HepG2 (cell line): ENCODE measurements around the gene ZNF277. TPM values are rescaled to one million over a fixed set of nuclear protein-coding genes. Genes with fewer than 3 reads are reported as not detected.

Experiments
- CHD2 ChIP-seq: IDR thresholded peaks from 2 replicates; pipeline ENCODE4 v1.6.1; 2011; ENCODE audit warnings: low read depth, low read length, improper control_type of control experiment
- GATAD2A ChIP-seq: IDR thresholded peaks from 2 replicates; pipeline ENCODE4 v1.6.1; 2016
- HMG20B ChIP-seq: conservative IDR thresholded peaks from 2 replicates; pipeline ENCODE4 v1.6.1; 2016; ENCODE audit warnings: missing genetic modification reagents, missing compliant biosample characterization
- LCORL ChIP-seq, 2 experiments: fragments of 450-650 bp in 1 of 2; sonication (generic) in 1 of 2; formaldehyde crosslinking in 1 of 2; IDR thresholded peaks; 2 replicates each; pipeline versions ENCODE4 v1.5.0 to v1.6.1; 2017 to 2020; ENCODE audit warnings: antibody characterized with exemption in 1 of 2, missing genetic modification reagents in 1 of 2
- MAX ChIP-seq: IDR thresholded peaks from 2 replicates; pipeline ENCODE4 v1.6.1; 2012; ENCODE audit warnings: inconsistent platforms
- NFAT5 ChIP-seq: sonication (generic); formaldehyde crosslinking; IDR thresholded peaks from 2 replicates; pipeline ENCODE4 v1.4.0; 2020; ENCODE audit warnings: missing genetic modification reagents
- PAXIP1 ChIP-seq: sonication (generic); formaldehyde crosslinking; conservative IDR thresholded peaks from 2 replicates; pipeline ENCODE4 v1.4.0; 2020; ENCODE audit warnings: mild to moderate bottlenecking, missing genetic modification reagents, moderate library complexity
- RARA ChIP-seq: IDR thresholded peaks from 2 replicates; pipeline ENCODE4 v1.6.1; 2016; ENCODE audit warnings: missing genetic modification reagents, missing compliant biosample characterization
- REXO4 ChIP-seq: sonication (generic); formaldehyde crosslinking; IDR thresholded peaks from 2 replicates; pipeline ENCODE4 v1.8.0; 2022; ENCODE audit warnings: missing genetic modification reagents, mild to moderate bottlenecking, borderline replicate concordance
- SMARCE1 ChIP-seq: fragments of 450-650 bp; IDR thresholded peaks from 2 replicates; pipeline ENCODE4 v1.6.1; 2017; ENCODE audit warnings: borderline replicate concordance
- SRSF4 ChIP-seq: fragments of 200-400 bp; formaldehyde crosslinking; IDR thresholded peaks from one replicate; pipeline ENCODE4 v1.6.1; 2018; ENCODE audit warnings: mild to moderate bottlenecking, low read depth, low read length, moderate library complexity; ENCODE audit not compliant: poor library complexity, severe bottlenecking
- TFDP1 ChIP-seq: IDR thresholded peaks from 2 replicates; pipeline ENCODE4 v1.6.1; 2016; ENCODE audit warnings: missing compliant biosample characterization, missing genetic modification reagents, borderline replicate concordance
- ZBED4 ChIP-seq: sonication (generic); formaldehyde crosslinking; IDR thresholded peaks from 2 replicates; pipeline ENCODE4 v1.4.0; 2020; ENCODE audit warnings: missing genetic modification reagents, borderline replicate concordance
- ZC3H4 ChIP-seq: sonication (generic); formaldehyde crosslinking; IDR thresholded peaks from 2 replicates; pipeline ENCODE4 v1.4.0; 2020; ENCODE audit warnings: missing genetic modification reagents, borderline replicate concordance
- ZNF326 ChIP-seq: sonication (generic); formaldehyde crosslinking; IDR thresholded peaks from 2 replicates; pipeline ENCODE4 v1.4.0; 2020; ENCODE audit warnings: missing genetic modification reagents, borderline replicate concordance
- polyA plus RNA-seq, 8 experiments: library from polyadenylated mRNA; depleted of rRNA in 3 of 8; stranded (reverse) in 7 of 8; unstranded in 1 of 8; fragments of >200 nt; fragmentation: Illumina TruSeq in 4 of 8; extraction: Trizol in 4 of 8; gene quantifications; 2 replicates each; pipeline versions ENCODE4 v1.2.1 to v1.2.3, GENCODE V29; 2011 to 2016; ENCODE audit warnings: low read depth in 4 of 8, missing spikeins in 1 of 8, mixed read lengths in 1 of 8; ENCODE audit not compliant: insufficient read depth in 1 of 8
- total RNA-seq, 5 experiments: library from RNA; depleted of rRNA; stranded (reverse); fragments of >200 nt; fragmentation: Illumina TruSeq; extraction: Trizol; gene quantifications; 2 replicates each; pipeline ENCODE4 v1.2.3, GENCODE V29; 2016; ENCODE audit warnings: low read depth in 1 of 5

The ZNF277 gene
- total and polyA plus RNA-seq, 2 of the 13 experiments (the other 11 are each of a cell fraction or from before 2014, with no cell fraction given) = 29.1 to 30.1 TPM

- no peak for TF ChIP-seq TFDP1 (CRISPR knock-in tag)
- TF ChIP-seq ZC3H4 = no peak
- peak; percentile 59 for TF ChIP-seq PAXIP1
- TF ChIP-seq ZNF326 (CRISPR knock-in tag) = no peak
- no peak for TF ChIP-seq REXO4
- no peak for TF ChIP-seq MAX
- no peak for TF ChIP-seq LCORL (IDR thresholded peaks at IDR 0.05)
- peak; percentile 38; the same call in 1 of the 2 replicates for TF ChIP-seq LCORL (CRISPR knock-in tag; IDR thresholded peaks at IDR 0.05)
- peak; percentile 72 for TF ChIP-seq GATAD2A (CRISPR knock-in tag)
- no peak for TF ChIP-seq CHD2
- TF ChIP-seq RARA (CRISPR knock-in tag) = peak; percentile 36; the same call in 1 of the 2 replicates
- TF ChIP-seq ZBED4 = peak; percentile 20; the same call in 1 of the 2 replicates
- no peak for TF ChIP-seq SRSF4
- TF ChIP-seq NFAT5 (CRISPR knock-in tag) = no peak
- TF ChIP-seq HMG20B (CRISPR knock-in tag) = no peak
- no peak for TF ChIP-seq SMARCE1
Measured at GRCh38 chr7:112236597-112236996, 30.1 kb downstream of the ZNF277 start (continued).
